ENCODE measurements around the gene ASB11. TPM values are rescaled to one million over a fixed set of nuclear protein-coding genes. Genes with fewer than 3 reads are reported as not detected.

Gene ASB11
- total RNA-seq, 1 donor from 2014 or later: not detected

- DNase-seq (ENCODE audit: low read depth, low spot score): no peak
Measured at GRCh38 chrX:15235001-15235400, 80.4 kb downstream of the ASB11 start.

GRCh38 chrX:15233416-15234015 is 81.9 kb downstream of the ASB11 start:
- DNase-seq (ENCODE audit: low read depth, low spot score): no peak

Other genes with a start within 250 kb of the ASB11 start
- gene ASB9, start 45.6 kb downstream of the ASB11 start, total RNA-seq: 9.2 and 21.0 TPM in 2 replicates
- 10.9 and 13.8 TPM in 2 replicates for gene PIGA, start 19.9 kb upstream of the ASB11 start, total RNA-seq
- 0.20 and 0.28 TPM in 2 replicates for gene VEGFD, start 68.8 kb upstream of the ASB11 start, total RNA-seq
- gene PIR, start 177.7 kb upstream of the ASB11 start, total RNA-seq: 127 and 141 TPM in 2 replicates
- gene BMX, start 185.2 kb upstream of the ASB11 start, total RNA-seq: 208 and 209 TPM in 2 replicates